HFFc6 (cell line): ENCODE results near the gene ZNF784. TPM values are rescaled to one million over a fixed set of nuclear protein-coding genes. Genes with fewer than 3 reads are reported as not detected.

Source experiments
- DNase-seq: peaks from one replicate; pipeline ENCODE4 v3.0.0-alpha.2; 2018
- H3K27ac Mint-ChIP-seq: 2 replicates; pipeline ENCODE4 v1.8.0; 2020; ENCODE audit warnings: mild to moderate bottlenecking, mixed read lengths
- H3K27me3 Mint-ChIP-seq: 2 replicates; pipeline ENCODE4 v1.8.0; 2021; ENCODE audit warnings: mild to moderate bottlenecking, moderate library complexity, mixed read lengths; ENCODE audit not compliant: insufficient read depth
- H3K36me3 Mint-ChIP-seq: 2 replicates; pipeline ENCODE4 v1.8.0; 2021; ENCODE audit warnings: low read depth, mixed read lengths
- H3K4me1 Mint-ChIP-seq: 2 replicates; pipeline ENCODE4 v1.8.0; 2020; ENCODE audit warnings: low read depth, mixed read lengths
- H3K4me3 Mint-ChIP-seq: 2 replicates; pipeline ENCODE4 v1.8.0; 2020; ENCODE audit warnings: mild to moderate bottlenecking, moderate library complexity, mixed read lengths
- H3K9me3 Mint-ChIP-seq: 2 replicates; pipeline ENCODE4 v1.8.0; 2020; ENCODE audit warnings: mild to moderate bottlenecking, mixed read lengths
- CTCF ChIP-seq: fragments of 200-600 bp; sonication (generic); IDR thresholded peaks from 2 replicates; pipeline ENCODE4 v1.5.0; 2021; ENCODE audit warnings: antibody characterized with exemption, mild to moderate bottlenecking
- total RNA-seq, 6 experiments: library from RNA; stranded (reverse); fragmentation: NEBNext Ultra II Directional; extraction: Animal tissue kit (Norgen Biotek cat#: 25700); gene quantifications; 2 replicates in 1 of 6; 3 replicates in 5 of 6; pipeline ENCODE4 v1.2.3, GENCODE V29; 2021

ZNF784 gene
- total RNA-seq, 6 experiments from 2014 or later = 4.6 to 5.3 (median 4.8) TPM

- no peak for DNase-seq
- H3K27me3 Mint-ChIP-seq = peaks cover 3% of the 10 kb centered on the region
- peaks cover 38% of the 10 kb centered on the region for H3K4me1 Mint-ChIP-seq
- no peaks in the 10 kb centered on the region for H3K9me3 Mint-ChIP-seq
- H3K36me3 Mint-ChIP-seq = peaks cover 6% of the 10 kb centered on the region
- TF ChIP-seq CTCF = no peak
- H3K4me3 Mint-ChIP-seq = no peak overlapping the region
- peak overlapping the region; percentile 3 for H3K27ac Mint-ChIP-seq
Measured at GRCh38 chr19:55670280-55671053, 46.1 kb upstream of the ZNF784 start.

- DNase-seq = no peak
- Mint-ChIP-seq H3K4me3 (no peak overlapping the region), H3K4me1 (peaks cover 38% of the 10 kb centered on the region), H3K9me3 (no peaks in the 10 kb centered on the region), H3K27me3 (peaks cover 1% of the 10 kb centered on the region), H3K27ac (no peak overlapping the region), H3K36me3 (peaks cover 4% of the 10 kb centered on the region; the same call in 1 of the 2 replicates)
- no peak for TF ChIP-seq CTCF
Measured at GRCh38 chr19:55669418-55670279, 45.3 kb upstream of the ZNF784 start.

GRCh38 chr19:55668603-55669348 is 44.4 kb upstream of the ZNF784 start:
- no peak overlapping the region for H3K4me3 Mint-ChIP-seq

GRCh38 chr19:55667958-55668357 is 43.6 kb upstream of the ZNF784 start:
- H3K9me3 Mint-ChIP-seq = no peaks in the 10 kb centered on the region
- H3K36me3 Mint-ChIP-seq = peaks cover 10% of the 10 kb centered on the region
- H3K27ac Mint-ChIP-seq = no peak overlapping the region
- peaks cover 25% of the 10 kb centered on the region for H3K4me1 Mint-ChIP-seq
- DNase-seq = no peak
- no peak overlapping the region for H3K4me3 Mint-ChIP-seq
- H3K27me3 Mint-ChIP-seq = peaks cover 1% of the 10 kb centered on the region
- TF ChIP-seq CTCF = no peak

More at GRCh38 chr19:55668603-55669348, 44.4 kb upstream of the ZNF784 start:
- Mint-ChIP-seq H3K4me1 (peaks cover 33% of the 10 kb centered on the region), H3K9me3 (no peaks in the 10 kb centered on the region), H3K27me3 (peaks cover 1% of the 10 kb centered on the region), H3K36me3 (peaks cover 4% of the 10 kb centered on the region; the same call in 1 of the 2 replicates), H3K27ac (no peak overlapping the region)
- TF ChIP-seq CTCF = no peak
- DNase-seq = no peak

- peaks cover 1% of the 10 kb centered on the region for H3K27me3 Mint-ChIP-seq
- peaks cover 14% of the 10 kb centered on the region for H3K36me3 Mint-ChIP-seq
- no peak overlapping the region for H3K27ac Mint-ChIP-seq
- H3K9me3 Mint-ChIP-seq = no peaks in the 10 kb centered on the region
- H3K4me3 Mint-ChIP-seq = no peak overlapping the region
- no peak for DNase-seq
- no peak for TF ChIP-seq CTCF
- H3K4me1 Mint-ChIP-seq = peaks cover 23% of the 10 kb centered on the region
Measured at GRCh38 chr19:55667511-55667910, 43.1 kb upstream of the ZNF784 start.
